ENCODE results near the gene ASB5.
"Not testable (repeated sequence)": the region's sequence is repeated elsewhere in the genome, so short reads cannot be mapped to it uniquely, and the experiment has no call there.

Gene ASB5

DNA sequence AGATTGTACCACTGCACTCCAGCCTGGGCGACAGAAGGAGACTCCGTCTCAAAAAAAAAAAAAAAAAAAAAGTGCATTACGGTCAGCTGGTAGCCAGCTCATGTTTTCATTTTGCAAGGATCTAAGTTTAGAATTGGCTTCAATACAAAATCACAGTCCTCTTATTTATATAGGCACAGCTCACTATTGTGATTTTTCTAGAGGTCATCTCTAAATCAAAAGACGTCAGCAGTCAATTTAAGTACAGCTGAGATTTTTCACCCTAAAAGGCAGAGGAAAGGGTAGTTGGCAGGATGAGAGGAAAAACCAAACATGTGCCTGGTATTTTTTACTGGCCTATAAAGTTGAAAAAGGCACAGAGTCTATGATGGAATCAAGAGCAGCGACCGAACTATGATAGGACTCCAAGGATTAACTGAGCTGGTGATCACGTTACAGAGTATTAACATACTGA is 30.8 kb downstream of the ASB5 start:
- TF ChIP-seq POU2F2 (IDR thresholded peaks at IDR 0.05; ENCODE audit: low read depth, low read length) (no peak), SPI1 (IDR thresholded peaks at IDR 0.05; ENCODE audit: low read depth, low read length) (no peak), PAX5 (IDR thresholded peaks at IDR 0.05; ENCODE audit: insufficient read depth, low read length, severe bottlenecking) (no peak), POLR2AphosphoS5 (IDR thresholded peaks at IDR 0.05; ENCODE audit: low read depth, low read length) (no peak), TAF1 (IDR thresholded peaks at IDR 0.05; ENCODE audit: low read depth, low read length) (no peak), POLR2A (IDR thresholded peaks at IDR 0.05; ENCODE audit: low read depth, low read length) (no peak)
- DNase-seq (ENCODE audit: insufficient read length, low spot score) (no peak), FAIRE-seq (no peak)

DNA sequence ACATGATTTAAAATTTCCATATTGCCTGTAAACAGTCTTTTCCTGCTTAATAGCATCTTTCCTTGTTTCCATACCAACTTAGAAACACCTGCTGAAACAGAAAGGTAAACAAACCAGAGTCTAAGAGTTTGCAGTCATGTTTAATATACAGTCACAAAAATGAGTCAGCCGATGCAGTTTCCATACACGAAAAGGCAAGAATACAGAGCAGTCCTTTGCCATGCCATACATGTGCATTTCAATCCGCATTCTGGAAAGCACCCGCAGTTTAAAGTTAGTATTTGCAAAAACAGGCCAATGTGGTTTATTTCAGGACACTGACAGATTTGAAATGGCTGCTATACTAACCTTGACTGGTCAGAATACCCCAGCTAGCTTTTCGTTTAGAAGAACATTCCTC is 32.1 kb downstream of the ASB5 start:
- no peak for DNase-seq (ENCODE audit: insufficient read length, low spot score)
- TF ChIP-seq POU2F2 (IDR thresholded peaks at IDR 0.05; ENCODE audit: low read depth, low read length) (no peak), POLR2A (IDR thresholded peaks at IDR 0.05; ENCODE audit: low read depth, low read length) (no peak), POLR2AphosphoS5 (IDR thresholded peaks at IDR 0.05; ENCODE audit: low read depth, low read length) (no peak), PAX5 (IDR thresholded peaks at IDR 0.05; ENCODE audit: insufficient read depth, low read length, severe bottlenecking) (no peak), TAF1 (IDR thresholded peaks at IDR 0.05; ENCODE audit: low read depth, low read length) (no peak), SPI1 (IDR thresholded peaks at IDR 0.05; ENCODE audit: low read depth, low read length) (no peak)
- no peak for FAIRE-seq

DNA sequence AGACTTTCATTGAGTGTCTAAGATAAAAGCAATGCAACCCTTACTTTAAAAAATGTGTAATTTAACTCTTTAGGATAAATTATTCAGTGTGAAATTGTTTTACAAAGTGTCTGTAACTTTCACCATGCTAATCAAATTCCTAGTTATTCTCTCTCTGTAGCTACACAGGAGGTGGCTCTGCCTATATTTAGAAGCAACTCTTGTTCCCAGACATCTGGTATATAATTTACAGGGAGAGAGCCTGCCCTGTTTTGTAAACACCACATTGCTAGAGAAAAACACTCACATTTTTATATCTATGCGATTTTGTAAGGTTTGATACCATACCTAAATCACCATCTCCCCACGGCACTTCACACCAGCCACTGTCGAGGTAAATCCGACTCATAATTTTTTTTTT is 38.2 kb downstream of the ASB5 start:
- no peak for TF ChIP-seq PAX5 (IDR thresholded peaks at IDR 0.05; ENCODE audit: insufficient read depth, low read length, severe bottlenecking)
- no peak for TF ChIP-seq SPI1 (IDR thresholded peaks at IDR 0.05; ENCODE audit: low read depth, low read length)
- FAIRE-seq = no peak
- DNase-seq (ENCODE audit: insufficient read length, low spot score) = no peak

GRCh38 chr4:176229645-176230044 is 39.4 kb downstream of the ASB5 start:
- FAIRE-seq (no peak), DNase-seq (ENCODE audit: insufficient read length, low spot score) (no peak)
- TF ChIP-seq SPI1 (IDR thresholded peaks at IDR 0.05; ENCODE audit: low read depth, low read length) (no peak), TAF1 (IDR thresholded peaks at IDR 0.05; ENCODE audit: low read depth, low read length) (no peak), PAX5 (IDR thresholded peaks at IDR 0.05; ENCODE audit: insufficient read depth, low read length, severe bottlenecking) (no peak), POLR2AphosphoS5 (IDR thresholded peaks at IDR 0.05; ENCODE audit: low read depth, low read length) (no peak), POLR2A (IDR thresholded peaks at IDR 0.05; ENCODE audit: low read depth, low read length) (no peak)

DNA sequence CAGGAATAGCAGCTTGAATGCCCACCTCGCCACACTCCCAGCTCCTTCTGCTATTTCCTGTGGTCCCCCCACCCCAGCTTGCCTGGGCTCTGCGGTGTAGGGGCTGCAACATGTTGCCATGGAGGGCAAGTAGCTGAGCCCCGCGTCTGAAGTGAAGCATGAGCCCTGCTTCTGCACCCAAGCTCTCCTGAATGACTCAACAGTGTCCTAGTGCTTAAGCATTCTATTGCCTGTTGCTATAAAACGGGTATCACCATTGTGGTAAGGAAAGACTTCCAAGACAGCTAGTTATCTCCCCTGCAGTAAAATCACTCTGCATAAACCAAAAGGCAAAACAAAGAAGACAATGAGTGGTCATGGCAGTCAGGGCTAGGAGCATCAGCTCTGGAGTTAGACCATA is 42.3 kb downstream of the ASB5 start:
- TF ChIP-seq TAF1 (IDR thresholded peaks at IDR 0.05; ENCODE audit: low read depth, low read length) = no peak
- no peak for TF ChIP-seq POLR2AphosphoS5 (IDR thresholded peaks at IDR 0.05; ENCODE audit: low read depth, low read length)
- no peak for TF ChIP-seq SPI1 (IDR thresholded peaks at IDR 0.05; ENCODE audit: low read depth, low read length)
- no peak for TF ChIP-seq PAX5 (IDR thresholded peaks at IDR 0.05; ENCODE audit: insufficient read depth, low read length, severe bottlenecking)
- no peak for TF ChIP-seq POLR2A (IDR thresholded peaks at IDR 0.05; ENCODE audit: low read depth, low read length)
- TF ChIP-seq POU2F2 (IDR thresholded peaks at IDR 0.05; ENCODE audit: low read depth, low read length) = no peak
- DNase-seq (ENCODE audit: insufficient read length, low spot score) = no peak
- FAIRE-seq = no peak

GRCh38 chr4:176223561-176223960 is 45.5 kb downstream of the ASB5 start:
- no peak for FAIRE-seq
- no peak for DNase-seq (ENCODE audit: insufficient read length, low spot score)
- TF ChIP-seq PAX5 (IDR thresholded peaks at IDR 0.05; ENCODE audit: insufficient read depth, low read length, severe bottlenecking) = no peak
- TF ChIP-seq TAF1 (IDR thresholded peaks at IDR 0.05; ENCODE audit: low read depth, low read length) = no peak
- TF ChIP-seq POLR2A (IDR thresholded peaks at IDR 0.05; ENCODE audit: low read depth, low read length) = no peak
- no peak for TF ChIP-seq SPI1 (IDR thresholded peaks at IDR 0.05; ENCODE audit: low read depth, low read length)
- no peak for TF ChIP-seq POU2F2 (IDR thresholded peaks at IDR 0.05; ENCODE audit: low read depth, low read length)
- TF ChIP-seq POLR2AphosphoS5 (IDR thresholded peaks at IDR 0.05; ENCODE audit: low read depth, low read length) = no peak

DNA sequence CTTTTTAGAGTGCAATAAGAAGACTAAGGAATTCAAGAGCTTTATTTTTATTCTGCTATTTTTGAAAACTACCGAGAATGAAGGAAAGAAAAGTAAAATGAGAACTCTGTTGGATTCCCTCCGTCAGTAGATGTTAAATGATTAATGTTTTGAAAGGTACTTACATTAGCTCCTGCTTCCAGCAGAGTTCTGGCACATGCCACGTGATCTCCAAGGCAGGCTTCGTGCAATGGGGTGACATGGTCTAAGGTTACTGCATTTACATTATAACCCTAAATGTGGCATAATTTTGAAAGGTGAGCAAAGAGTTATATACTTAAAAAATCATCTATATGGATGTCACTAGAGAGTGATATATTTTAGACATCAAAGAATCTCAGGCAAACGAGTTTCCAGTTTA is 46.9 kb downstream of the ASB5 start:
- FAIRE-seq (no peak), DNase-seq (ENCODE audit: insufficient read length, low spot score) (no peak)
- TF ChIP-seq TAF1 (IDR thresholded peaks at IDR 0.05; ENCODE audit: low read depth, low read length) (no peak), PAX5 (IDR thresholded peaks at IDR 0.05; ENCODE audit: insufficient read depth, low read length, severe bottlenecking) (no peak), POLR2A (IDR thresholded peaks at IDR 0.05; ENCODE audit: low read depth, low read length) (no peak), POU2F2 (IDR thresholded peaks at IDR 0.05; ENCODE audit: low read depth, low read length) (no peak), SPI1 (IDR thresholded peaks at IDR 0.05; ENCODE audit: low read depth, low read length) (no peak), POLR2AphosphoS5 (IDR thresholded peaks at IDR 0.05; ENCODE audit: low read depth, low read length) (no peak)

GRCh38 chr4:176217510-176217909 is 51.5 kb downstream of the ASB5 start:
- DNase-seq (ENCODE audit: insufficient read length, low spot score) (no peak), FAIRE-seq (no peak)
- no peak for TF ChIP-seq PAX5 (IDR thresholded peaks at IDR 0.05; ENCODE audit: insufficient read depth, low read length, severe bottlenecking)
- TF ChIP-seq SPI1 (IDR thresholded peaks at IDR 0.05; ENCODE audit: low read depth, low read length) = no peak
- TF ChIP-seq POLR2AphosphoS5 (IDR thresholded peaks at IDR 0.05; ENCODE audit: low read depth, low read length) = no peak
- no peak for TF ChIP-seq TAF1 (IDR thresholded peaks at IDR 0.05; ENCODE audit: low read depth, low read length)
- no peak for TF ChIP-seq POU2F2 (IDR thresholded peaks at IDR 0.05; ENCODE audit: low read depth, low read length)
- TF ChIP-seq POLR2A (IDR thresholded peaks at IDR 0.05; ENCODE audit: low read depth, low read length) = no peak

- not testable (repeated sequence) for FAIRE-seq; DNase-seq (ENCODE audit: insufficient read length, low spot score)
Measured at GRCh38 chr4:176212351-176212750, 56.7 kb downstream of the ASB5 start.

GRCh38 chr4:176210579-176211296 is 58.3 kb downstream of the ASB5 start:
- DNase-seq (ENCODE audit: insufficient read length, low spot score) (no peak), FAIRE-seq (no peak)
- TF ChIP-seq POLR2A (IDR thresholded peaks at IDR 0.05; ENCODE audit: low read depth, low read length) (no peak), POU2F2 (IDR thresholded peaks at IDR 0.05; ENCODE audit: low read depth, low read length) (no peak), PAX5 (IDR thresholded peaks at IDR 0.05; ENCODE audit: insufficient read depth, low read length, severe bottlenecking) (no peak), TAF1 (IDR thresholded peaks at IDR 0.05; ENCODE audit: low read depth, low read length) (no peak), POLR2AphosphoS5 (IDR thresholded peaks at IDR 0.05; ENCODE audit: low read depth, low read length) (no peak), SPI1 (IDR thresholded peaks at IDR 0.05; ENCODE audit: low read depth, low read length) (no peak)
